ENCODE data around the gene PIBF1.

The PIBF1 gene

GRCh38 chr13:73062468-73062867, 280.5 kb downstream of the PIBF1 start:
- Histone ChIP-seq H3K27me3 (peaks cover 9% of the 10 kb centered on the region), H3K4me1 (peaks cover 8% of the 10 kb centered on the region; the same call in 1 of the 2 replicates), H3K4me3 (ENCODE audit: low read depth, low read length) (no peak overlapping the region), H3K9me3 (no peaks in the 10 kb centered on the region), H3K36me3 (no peaks in the 10 kb centered on the region)
- TF ChIP-seq CTCF (IDR thresholded peaks at IDR 0.05; ENCODE audit: low read depth, low read length) = no peak
- no peak for DNase-seq

- no peak for TF ChIP-seq CTCF (IDR thresholded peaks at IDR 0.05; ENCODE audit: low read depth, low read length)
- H3K4me3 ChIP-seq (ENCODE audit: low read depth, low read length) = no peak overlapping the region
- H3K4me1 ChIP-seq = peaks cover 1% of the 10 kb centered on the region; the same call in 1 of the 2 replicates
- no peaks in the 10 kb centered on the region for H3K36me3 ChIP-seq
- peaks cover 5% of the 10 kb centered on the region for H3K27me3 ChIP-seq
- no peak for DNase-seq
- no peaks in the 10 kb centered on the region for H3K9me3 ChIP-seq
These were observed 281.2 kb downstream of the PIBF1 start for GRCh38 chr13:73063166-73063565.

GRCh38 chr13:73065036-73065435, 283.1 kb downstream of the PIBF1 start:
- no peak for TF ChIP-seq CTCF (IDR thresholded peaks at IDR 0.05; ENCODE audit: low read depth, low read length)
- H3K9me3 ChIP-seq = no peaks in the 10 kb centered on the region
- no peaks in the 10 kb centered on the region; the same call in 1 of the 2 replicates for H3K27me3 ChIP-seq
- no peak for DNase-seq
- no peak overlapping the region for H3K4me3 ChIP-seq (ENCODE audit: low read depth, low read length)
- no peaks in the 10 kb centered on the region for H3K36me3 ChIP-seq
- H3K4me1 ChIP-seq = no peaks in the 10 kb centered on the region; the same call in 1 of the 2 replicates

- TF ChIP-seq CTCF (IDR thresholded peaks at IDR 0.05; ENCODE audit: low read depth, low read length) = no peak
- Histone ChIP-seq H3K4me3 (ENCODE audit: low read depth, low read length) (no peak overlapping the region), H3K4me1 (no peaks in the 10 kb centered on the region; the same call in 1 of the 2 replicates), H3K27me3 (no peaks in the 10 kb centered on the region), H3K9me3 (no peaks in the 10 kb centered on the region), H3K36me3 (no peaks in the 10 kb centered on the region)
- DNase-seq = no peak
These were observed 283.9 kb downstream of the PIBF1 start for GRCh38 chr13:73065665-73066340.

Data from BE2C (cell line).